ENCODE measurements around the gene WRAP53.

The WRAP53 gene

DNA sequence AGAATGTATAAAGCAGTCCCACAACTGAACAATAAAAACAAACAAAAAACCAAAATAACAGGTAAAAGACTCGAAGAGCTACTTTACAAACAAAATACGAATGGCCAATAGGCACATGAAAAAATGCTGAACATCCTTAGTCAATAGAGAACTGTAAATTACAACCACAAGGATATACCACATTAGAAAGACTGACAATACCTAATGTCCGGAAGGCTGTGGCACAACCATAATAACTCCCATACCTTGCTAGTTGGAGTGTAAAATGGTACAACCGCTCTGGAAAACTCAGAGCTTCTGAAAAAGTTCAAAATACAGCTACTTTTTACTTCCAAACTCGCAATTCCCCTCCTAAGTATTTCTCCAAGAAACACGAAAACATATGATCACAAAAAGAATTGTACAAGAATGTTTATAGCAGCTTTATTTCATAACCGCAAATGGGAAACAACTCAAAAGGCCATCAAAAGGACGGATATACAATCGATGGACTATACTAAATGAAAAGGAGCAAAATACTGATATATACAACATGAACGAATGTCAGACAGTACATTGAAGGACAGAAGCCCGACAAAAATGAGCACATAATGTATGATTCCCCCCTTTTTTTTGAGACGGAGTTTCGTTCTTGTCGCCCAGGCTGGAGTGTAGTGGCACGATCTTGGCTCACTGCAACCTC lies 3.3 kb upstream of the WRAP53 start:
- no peak for DNase-seq

- peak; percentile 86 for DNase-seq
Measured at GRCh38 chr17:7685533-7686221, 2.6 kb upstream of the WRAP53 start.

- peak; percentile 74 for DNase-seq
Measured at GRCh38 chr17:7686222-7687071, 1.8 kb upstream of the WRAP53 start.

GRCh38 chr17:7687072-7687907 lies 987 bp upstream of the WRAP53 start, which contains the start of gene TP53:
TSS of gene TP53 (minus strand) at chr17:7687490. CDS start at chr17:7676594, 10,896 bp downstream.
- DNase-seq: peak; percentile 88

- no peak for DNase-seq
Measured at GRCh38 chr17:7688808-7689316, 585 bp downstream of the WRAP53 start.

- DNase-seq: no peak
Measured at GRCh38 chr17:7695586-7695985, 7.3 kb downstream of the WRAP53 start.

GRCh38 chr17:7697828-7698588 lies 9.7 kb downstream of the WRAP53 start:
- DNase-seq: no peak

DNA sequence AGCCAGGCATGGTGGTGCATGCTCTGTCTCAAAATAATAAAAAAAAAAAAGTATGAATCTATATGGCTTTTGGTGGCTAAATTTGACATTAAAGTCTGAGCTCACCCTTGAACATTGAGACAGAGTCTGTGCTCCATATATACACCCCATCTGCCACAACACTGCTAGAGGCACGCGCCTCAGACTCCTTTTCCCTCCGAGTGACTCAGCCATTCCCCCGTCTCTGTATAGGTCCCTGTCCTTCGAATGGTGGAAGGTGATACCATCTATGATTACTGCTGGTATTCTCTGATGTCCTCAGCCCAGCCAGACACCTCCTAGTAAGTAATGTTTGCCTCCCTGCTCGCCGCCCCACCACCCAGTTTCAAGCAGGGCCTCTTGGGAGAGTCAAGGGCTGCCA lies 12.2 kb downstream of the WRAP53 start:
- no peak for DNase-seq

DNA sequence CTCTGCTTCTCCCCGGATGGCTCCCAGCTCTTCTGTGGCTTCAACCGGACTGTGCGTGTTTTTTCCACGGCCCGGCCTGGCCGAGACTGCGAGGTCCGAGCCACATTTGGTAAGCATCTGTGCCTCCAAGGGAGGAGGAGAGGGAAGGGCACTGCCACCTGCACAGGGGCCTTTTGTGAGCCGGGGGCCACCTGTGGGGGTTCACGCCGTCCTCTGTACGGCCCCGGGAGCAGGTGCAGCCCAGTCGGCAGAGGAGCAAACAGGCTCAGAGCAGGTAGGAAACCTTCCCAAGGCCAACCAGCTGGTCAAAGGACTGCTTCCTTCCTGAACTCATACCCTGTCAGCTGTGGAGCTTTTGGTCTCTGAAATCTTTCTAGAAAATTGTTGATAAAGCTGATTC lies 13.4 kb downstream of the WRAP53 start:
- no peak for DNase-seq

DNA sequence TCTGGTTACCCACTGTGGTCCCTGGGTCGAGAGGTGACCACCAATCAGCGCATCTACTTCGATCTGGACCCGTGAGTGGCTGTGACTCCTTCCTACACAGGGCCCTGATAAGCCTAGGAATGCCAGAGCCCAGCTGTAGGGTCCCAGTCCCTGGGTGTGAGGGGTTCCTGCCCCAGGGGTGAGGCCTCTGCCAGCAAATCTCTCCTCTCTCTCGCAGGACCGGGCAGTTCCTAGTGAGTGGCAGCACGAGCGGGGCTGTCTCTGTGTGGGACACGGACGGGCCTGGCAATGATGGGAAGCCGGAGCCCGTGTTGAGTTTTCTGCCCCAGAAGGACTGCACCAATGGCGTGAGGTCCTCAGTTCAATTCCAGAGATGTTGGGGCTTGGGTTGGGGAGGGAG lies 14.5 kb downstream of the WRAP53 start:
- DNase-seq: no peak

DNA sequence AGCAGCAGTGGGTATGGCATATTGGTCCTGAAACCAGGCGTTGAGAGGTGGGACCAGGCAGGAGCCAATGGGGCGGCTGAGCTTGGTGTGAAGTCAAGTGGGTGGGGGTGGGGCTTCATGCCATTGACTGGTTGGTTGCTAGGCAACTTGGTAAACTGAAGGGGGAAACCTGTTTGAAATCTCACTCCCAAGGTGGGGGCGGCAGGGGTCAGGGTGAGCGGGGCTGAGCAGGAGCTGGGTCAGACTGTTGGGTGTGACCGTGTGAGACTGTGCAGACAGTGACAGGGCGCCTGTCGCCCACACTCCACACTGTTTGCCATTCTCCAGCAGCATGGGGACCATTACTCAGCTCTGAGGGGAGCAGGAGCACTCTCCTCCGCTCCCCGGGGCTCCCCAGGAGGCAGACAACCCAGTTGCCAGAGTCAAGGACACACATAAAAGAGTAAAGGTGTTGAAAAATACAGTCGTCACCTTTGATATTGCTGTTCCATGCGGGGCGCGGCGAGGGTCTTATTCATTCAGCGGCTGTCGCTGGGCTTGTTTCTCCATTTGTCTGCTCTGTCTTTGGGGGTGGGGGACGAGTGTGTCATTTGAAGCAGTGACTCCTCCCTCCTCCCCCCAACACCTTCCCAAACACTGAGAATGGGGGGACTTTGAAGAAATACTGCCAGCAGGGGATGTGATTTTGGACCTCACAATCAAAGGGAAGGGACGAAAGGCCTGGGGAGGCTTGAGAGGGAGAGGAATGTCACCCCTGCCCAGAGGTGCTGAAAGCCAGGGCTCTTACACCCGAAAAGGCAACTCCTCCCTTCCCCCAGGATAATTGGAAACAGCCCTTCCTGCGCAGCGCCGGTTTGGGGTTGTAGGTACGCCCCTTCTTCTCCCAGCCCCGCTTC lies 15.6 kb downstream of the WRAP53 start:
- DNase-seq: no peak

- DNase-seq: no peak
Measured at GRCh38 chr17:7704601-7705268, 16.5 kb downstream of the WRAP53 start, which contains the start of gene EFNB3. TSS of gene EFNB3 (plus strand) at chr17:7705202. CDS start at chr17:7705599, 397 bp downstream.

- DNase-seq: no peak
Measured at GRCh38 chr17:7705269-7706255, 17.3 kb downstream of the WRAP53 start.

DNA sequence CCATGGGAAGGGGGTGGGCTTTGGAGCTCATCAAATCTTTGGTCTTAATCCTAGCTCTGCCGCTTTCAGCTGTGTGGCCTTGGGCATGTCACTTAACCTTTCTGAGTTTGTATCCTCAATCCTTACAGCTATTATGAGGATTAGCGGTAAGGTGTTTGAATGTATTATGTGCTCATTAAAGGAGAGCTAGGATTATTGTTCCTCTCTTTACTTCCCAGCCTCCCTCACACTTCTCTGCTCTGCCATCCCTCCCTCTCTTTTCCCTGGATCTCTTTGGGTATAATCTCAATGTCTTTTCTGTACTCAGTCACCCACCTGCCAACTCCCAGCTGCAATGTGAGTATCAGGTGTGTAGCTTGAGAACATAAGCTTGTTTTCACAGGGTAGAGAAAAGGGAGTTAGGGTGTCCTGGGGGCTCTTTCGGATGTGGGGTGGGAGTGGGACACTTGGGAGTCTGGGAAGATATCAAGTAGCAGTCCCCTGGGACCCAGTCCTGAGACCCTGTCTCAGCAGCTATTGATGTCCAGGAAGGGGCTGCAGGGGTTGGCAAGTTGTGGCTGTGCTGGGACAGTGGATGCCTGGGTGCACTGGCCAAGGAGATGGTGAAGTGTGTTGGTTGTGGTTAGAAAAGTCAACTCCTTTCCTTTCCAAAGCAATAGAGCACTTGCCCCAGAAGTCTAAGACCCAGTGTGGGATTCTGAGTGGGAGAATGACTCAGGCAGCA lies 18.5 kb downstream of the WRAP53 start:
- no peak for DNase-seq

GRCh38 chr17:7707446-7707845 lies 19.2 kb downstream of the WRAP53 start:
- no peak for DNase-seq

DNA sequence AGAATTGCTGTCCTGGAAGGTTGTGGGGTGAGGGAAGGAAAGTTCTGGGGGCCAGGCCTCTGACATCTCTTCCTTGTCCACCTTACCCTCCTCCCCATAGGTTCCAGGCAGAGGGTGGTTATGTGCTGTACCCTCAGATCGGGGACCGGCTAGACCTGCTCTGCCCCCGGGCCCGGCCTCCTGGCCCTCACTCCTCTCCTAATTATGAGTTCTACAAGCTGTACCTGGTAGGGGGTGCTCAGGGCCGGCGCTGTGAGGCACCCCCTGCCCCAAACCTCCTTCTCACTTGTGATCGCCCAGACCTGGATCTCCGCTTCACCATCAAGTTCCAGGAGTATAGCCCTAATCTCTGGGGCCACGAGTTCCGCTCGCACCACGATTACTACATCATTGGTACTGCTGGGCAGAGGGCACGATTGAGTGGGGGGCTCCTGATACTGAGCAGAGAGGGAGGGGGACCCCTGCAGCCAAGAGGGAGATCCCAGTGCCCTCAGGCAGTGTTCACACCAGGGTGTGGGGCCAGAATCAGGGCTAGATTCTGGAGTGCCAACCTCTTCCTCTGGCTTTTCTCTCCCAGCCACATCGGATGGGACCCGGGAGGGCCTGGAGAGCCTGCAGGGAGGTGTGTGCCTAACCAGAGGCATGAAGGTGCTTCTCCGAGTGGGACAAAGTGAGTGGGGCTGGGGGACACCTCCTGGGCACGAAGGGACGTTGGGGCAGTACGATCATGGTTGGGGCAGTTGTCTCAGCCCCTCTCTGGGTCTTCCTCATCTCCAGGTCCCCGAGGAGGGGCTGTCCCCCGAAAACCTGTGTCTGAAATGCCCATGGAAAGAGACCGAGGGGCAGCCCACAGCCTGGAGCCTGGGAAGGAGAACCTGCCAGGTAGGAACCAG lies 19.8 kb downstream of the WRAP53 start:
- DNase-seq: no peak

DNA sequence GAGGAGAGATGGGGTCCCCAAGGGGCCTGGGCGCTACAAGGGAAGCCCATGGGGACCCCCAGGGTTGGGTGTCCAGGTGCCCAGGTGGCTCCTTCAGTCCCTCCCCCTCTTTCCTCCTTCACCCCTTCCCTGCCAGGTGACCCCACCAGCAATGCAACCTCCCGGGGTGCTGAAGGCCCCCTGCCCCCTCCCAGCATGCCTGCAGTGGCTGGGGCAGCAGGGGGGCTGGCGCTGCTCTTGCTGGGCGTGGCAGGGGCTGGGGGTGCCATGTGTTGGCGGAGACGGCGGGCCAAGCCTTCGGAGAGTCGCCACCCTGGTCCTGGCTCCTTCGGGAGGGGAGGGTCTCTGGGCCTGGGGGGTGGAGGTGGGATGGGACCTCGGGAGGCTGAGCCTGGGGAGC lies 20.8 kb downstream of the WRAP53 start:
- no peak for DNase-seq

Measured in effector CD4-positive, alpha-beta T cell (primary cell).